ENCODE data around the gene SEC14L5.

The SEC14L5 gene

DNA sequence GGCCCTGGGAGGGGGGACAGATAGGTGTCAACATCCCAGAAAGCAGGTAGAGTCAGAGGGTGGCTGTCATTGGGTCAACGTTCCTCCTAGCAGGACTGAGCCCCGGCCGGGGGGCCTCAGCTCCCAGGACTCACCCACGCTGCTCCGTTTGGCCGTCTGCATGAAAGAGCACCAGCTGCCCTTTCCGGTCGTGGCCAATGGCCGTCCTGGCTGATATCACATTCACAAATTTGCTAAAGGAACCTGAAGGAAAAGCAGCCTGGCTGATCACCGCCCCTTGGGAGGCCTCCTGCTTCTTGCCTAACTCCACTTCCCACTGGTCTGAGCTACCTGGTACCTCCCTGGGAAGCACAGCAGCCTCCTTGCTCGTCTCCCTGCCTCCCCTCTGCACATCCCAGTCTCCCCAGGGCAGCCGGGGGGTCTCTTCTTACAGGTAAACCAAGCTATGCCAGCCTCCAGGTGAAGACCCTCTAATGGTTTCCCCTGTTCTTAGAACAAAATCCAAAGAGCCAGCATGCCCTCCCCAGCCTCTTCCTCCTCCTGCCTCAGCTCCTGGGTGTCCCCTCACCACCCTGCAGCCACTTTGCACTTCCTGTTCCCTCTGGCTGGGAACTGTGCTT, 72.2 kb downstream of the SEC14L5 start (continued):
- TF ChIP-seq, protein P1, sequence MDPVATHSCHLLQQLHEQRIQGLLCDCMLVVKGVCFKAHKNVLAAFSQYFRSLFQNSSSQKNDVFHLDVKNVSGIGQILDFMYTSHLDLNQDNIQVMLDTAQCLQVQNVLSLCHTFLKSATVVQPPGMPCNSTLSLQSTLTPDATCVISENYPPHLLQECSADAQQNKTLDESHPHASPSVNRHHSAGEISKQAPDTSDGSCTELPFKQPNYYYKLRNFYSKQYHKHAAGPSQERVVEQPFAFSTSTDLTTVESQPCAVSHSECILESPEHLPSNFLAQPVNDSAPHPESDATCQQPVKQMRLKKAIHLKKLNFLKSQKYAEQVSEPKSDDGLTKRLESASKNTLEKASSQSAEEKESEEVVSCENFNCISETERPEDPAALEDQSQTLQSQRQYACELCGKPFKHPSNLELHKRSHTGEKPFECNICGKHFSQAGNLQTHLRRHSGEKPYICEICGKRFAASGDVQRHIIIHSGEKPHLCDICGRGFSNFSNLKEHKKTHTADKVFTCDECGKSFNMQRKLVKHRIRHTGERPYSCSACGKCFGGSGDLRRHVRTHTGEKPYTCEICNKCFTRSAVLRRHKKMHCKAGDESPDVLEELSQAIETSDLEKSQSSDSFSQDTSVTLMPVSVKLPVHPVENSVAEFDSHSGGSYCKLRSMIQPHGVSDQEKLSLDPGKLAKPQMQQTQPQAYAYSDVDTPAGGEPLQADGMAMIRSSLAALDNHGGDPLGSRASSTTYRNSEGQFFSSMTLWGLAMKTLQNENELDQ (tag by site-specific recombination; IDR thresholded peaks at IDR 0.05; ENCODE audit: low read depth): no peak
- TF ChIP-seq ZNF266 (tag by site-specific recombination; IDR thresholded peaks at IDR 0.05; ENCODE audit: low read depth): no peak
- TF ChIP-seq, protein P2, sequence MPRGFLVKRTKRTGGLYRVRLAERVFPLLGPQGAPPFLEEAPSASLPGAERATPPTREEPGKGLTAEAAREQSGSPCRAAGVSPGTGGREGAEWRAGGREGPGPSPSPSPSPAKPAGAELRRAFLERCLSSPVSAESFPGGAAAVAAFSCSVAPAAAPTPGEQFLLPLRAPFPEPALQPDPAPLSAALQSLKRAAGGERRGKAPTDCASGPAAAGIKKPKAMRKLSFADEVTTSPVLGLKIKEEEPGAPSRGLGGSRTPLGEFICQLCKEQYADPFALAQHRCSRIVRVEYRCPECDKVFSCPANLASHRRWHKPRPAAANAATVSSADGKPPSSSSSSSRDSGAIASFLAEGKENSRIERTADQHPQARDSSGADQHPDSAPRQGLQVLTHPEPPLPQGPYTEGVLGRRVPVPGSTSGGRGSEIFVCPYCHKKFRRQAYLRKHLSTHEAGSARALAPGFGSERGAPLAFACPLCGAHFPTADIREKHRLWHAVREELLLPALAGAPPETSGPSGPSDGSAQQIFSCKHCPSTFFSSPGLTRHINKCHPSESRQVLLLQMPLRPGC (tag by site-specific recombination; IDR thresholded peaks at IDR 0.05): no peak

DNA sequence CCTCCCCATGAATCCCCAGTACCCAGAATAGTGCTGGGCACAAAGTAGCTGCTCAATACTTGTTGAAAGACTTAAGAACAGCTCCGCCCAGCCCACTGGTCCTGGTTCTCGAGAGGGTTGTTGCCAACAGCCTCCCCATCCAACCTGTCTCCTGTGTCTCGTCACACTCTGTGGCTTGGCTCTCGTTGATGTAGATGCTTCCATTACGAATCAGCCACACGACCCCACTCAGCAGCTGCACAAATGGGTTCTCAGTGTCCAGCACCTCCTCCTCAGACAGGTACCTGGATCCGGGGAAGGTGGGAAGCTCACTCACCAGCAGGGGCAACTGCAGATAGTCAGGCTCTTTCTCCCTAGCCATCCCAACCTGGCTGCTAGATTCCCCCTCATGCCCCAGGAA, 73.5 kb downstream of the SEC14L5 start:
- Histone ChIP-seq H3K4me1 (ENCODE audit: control insufficient read depth, insufficient read depth, low read length) (no peaks in the 10 kb centered on the region), H3K9me3 (ENCODE audit: control insufficient read depth, insufficient read depth, low read depth, low read length) (no peaks in the 10 kb centered on the region), H3K27ac (ENCODE audit: extremely low read depth, low read depth, low read length) (no peak overlapping the region), H3K36me3 (ENCODE audit: control insufficient read depth in 2 of 2, insufficient read depth in 1 of 2, low read length in 2 of 2) (no peaks in the 10 kb centered on the region), H3K4me3 (ENCODE audit: low read depth, low read length) (no peak overlapping the region)
- TF ChIP-seq ZNF114 (tag by site-specific recombination; IDR thresholded peaks at IDR 0.05): no peak
- TF ChIP-seq ZNF514 (tag by site-specific recombination; IDR thresholded peaks at IDR 0.05): no peak
- no peak for TF ChIP-seq ZNF785 (tag by site-specific recombination; IDR thresholded peaks at IDR 0.05)
- TF ChIP-seq EGR2 (tag by site-specific recombination; IDR thresholded peaks at IDR 0.05; ENCODE audit: low read depth): no peak
- TF ChIP-seq ZNF132 (tag by site-specific recombination; IDR thresholded peaks at IDR 0.05; ENCODE audit: borderline replicate concordance): no peak
- no peak for TF ChIP-seq ZNF426 (tag by site-specific recombination; IDR thresholded peaks at IDR 0.05)
- no peak for TF ChIP-seq ZNF121 (tag by site-specific recombination; IDR thresholded peaks at IDR 0.05)
- no peak for TF ChIP-seq SETDB1 (IDR thresholded peaks at IDR 0.05; ENCODE audit: insufficient read length, low read length)
- no peak for TF ChIP-seq ZFP3 (tag by site-specific recombination; IDR thresholded peaks at IDR 0.05; ENCODE audit: low read depth)
- no peak for TF ChIP-seq ZNF660 (tag by site-specific recombination; IDR thresholded peaks at IDR 0.05)
- no peak for TF ChIP-seq ZNF423 (tag by site-specific recombination; IDR thresholded peaks at IDR 0.05)
- TF ChIP-seq, protein P3, sequence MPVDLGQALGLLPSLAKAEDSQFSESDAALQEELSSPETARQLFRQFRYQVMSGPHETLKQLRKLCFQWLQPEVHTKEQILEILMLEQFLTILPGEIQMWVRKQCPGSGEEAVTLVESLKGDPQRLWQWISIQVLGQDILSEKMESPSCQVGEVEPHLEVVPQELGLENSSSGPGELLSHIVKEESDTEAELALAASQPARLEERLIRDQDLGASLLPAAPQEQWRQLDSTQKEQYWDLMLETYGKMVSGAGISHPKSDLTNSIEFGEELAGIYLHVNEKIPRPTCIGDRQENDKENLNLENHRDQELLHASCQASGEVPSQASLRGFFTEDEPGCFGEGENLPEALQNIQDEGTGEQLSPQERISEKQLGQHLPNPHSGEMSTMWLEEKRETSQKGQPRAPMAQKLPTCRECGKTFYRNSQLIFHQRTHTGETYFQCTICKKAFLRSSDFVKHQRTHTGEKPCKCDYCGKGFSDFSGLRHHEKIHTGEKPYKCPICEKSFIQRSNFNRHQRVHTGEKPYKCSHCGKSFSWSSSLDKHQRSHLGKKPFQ (tag by site-specific recombination; IDR thresholded peaks at IDR 0.05): no peak
- no peak for TF ChIP-seq KLF16 (tag by site-specific recombination; IDR thresholded peaks at IDR 0.05)
- TF ChIP-seq ZFP69B (tag by site-specific recombination; IDR thresholded peaks at IDR 0.05): no peak
- no peak for TF ChIP-seq ZNF23 (tag by site-specific recombination; IDR thresholded peaks at IDR 0.05; ENCODE audit: borderline replicate concordance)
- no peak for TF ChIP-seq ZBTB48 (tag by site-specific recombination; IDR thresholded peaks at IDR 0.05)
- TF ChIP-seq ZNF169 (tag by site-specific recombination; IDR thresholded peaks at IDR 0.05): no peak
- no peak for TF ChIP-seq ZNF707 (tag by site-specific recombination; IDR thresholded peaks at IDR 0.05)
- ChIA-PET CTCF (interaction anchor here (0.8 kb wide), 1 partner anchor 406 kb away, joined by 3 read pairs; no protein-coding TSS in a partner anchor), POLR2A (no interaction called here)

Measured in HEK293 (cell line).